Measurements from ENCODE around the gene SIRT1.
A peak's percentile ranks its signal among the peaks of the same experiment; 100 is the strongest.

Gene SIRT1

GRCh38 chr10:67841737-67842136 lies 42.7 kb upstream of the SIRT1 start:
- DNase-seq (ENCODE audit: low spot score) = no peak
- TF ChIP-seq, protein P1, sequence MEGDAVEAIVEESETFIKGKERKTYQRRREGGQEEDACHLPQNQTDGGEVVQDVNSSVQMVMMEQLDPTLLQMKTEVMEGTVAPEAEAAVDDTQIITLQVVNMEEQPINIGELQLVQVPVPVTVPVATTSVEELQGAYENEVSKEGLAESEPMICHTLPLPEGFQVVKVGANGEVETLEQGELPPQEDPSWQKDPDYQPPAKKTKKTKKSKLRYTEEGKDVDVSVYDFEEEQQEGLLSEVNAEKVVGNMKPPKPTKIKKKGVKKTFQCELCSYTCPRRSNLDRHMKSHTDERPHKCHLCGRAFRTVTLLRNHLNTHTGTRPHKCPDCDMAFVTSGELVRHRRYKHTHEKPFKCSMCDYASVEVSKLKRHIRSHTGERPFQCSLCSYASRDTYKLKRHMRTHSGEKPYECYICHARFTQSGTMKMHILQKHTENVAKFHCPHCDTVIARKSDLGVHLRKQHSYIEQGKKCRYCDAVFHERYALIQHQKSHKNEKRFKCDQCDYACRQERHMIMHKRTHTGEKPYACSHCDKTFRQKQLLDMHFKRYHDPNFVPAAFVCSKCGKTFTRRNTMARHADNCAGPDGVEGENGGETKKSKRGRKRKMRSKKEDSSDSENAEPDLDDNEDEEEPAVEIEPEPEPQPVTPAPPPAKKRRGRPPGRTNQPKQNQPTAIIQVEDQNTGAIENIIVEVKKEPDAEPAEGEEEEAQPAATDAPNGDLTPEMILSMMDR (IDR thresholded peaks at IDR 0.05; ENCODE audit: extremely low read depth, insufficient read depth, missing control alignments) = no peak
- in situ Hi-C loops (cut with MboI; ENCODE audit: low pct_unique_long_range_greater_than_20kb, low sequenced_read_pairs, unreplicated experiment) = no loop called here

GRCh38 chr10:67843284-67843683 lies 41.2 kb upstream of the SIRT1 start:
- TF ChIP-seq, protein P1 (IDR thresholded peaks at IDR 0.05; ENCODE audit: extremely low read depth, insufficient read depth, missing control alignments) = no peak
- DNase-seq (ENCODE audit: low spot score) = no peak
- in situ Hi-C loops (cut with MboI; ENCODE audit: low pct_unique_long_range_greater_than_20kb, low sequenced_read_pairs, unreplicated experiment) = no loop called here

DNA sequence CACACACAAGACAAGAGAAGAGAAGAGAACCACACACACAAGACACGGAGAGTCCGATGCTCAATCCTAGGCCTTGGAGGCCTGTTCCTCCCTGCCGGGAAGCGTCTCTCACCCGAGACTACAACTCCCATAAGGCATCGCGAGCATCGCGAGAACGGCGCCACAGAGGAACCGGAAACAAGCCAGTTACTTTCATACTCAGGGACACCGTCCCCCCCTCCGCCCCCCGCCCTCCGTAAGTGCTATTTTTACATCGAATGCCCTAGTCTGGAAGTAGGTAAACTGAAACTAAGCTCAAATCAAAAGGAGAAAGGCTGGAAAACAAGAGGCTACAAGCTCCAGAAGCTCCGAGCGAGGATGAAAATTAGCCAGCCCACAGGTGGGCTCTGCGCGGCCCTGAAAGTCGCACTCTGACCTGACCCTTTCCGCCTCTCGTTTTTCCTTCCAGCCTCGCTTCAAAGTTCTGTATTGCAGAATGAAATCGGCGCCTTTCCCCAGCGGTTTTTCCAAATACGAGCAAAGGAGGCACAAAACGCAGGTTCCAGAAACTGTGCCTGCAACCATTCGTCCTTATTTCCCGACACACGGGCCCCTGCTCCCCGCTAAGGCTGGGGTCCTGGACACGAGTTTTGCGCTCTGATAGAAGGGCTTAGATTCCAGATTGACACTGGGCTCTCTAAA lies 35.0 kb upstream of the SIRT1 start:
- TF ChIP-seq, protein P1 (IDR thresholded peaks at IDR 0.05; ENCODE audit: extremely low read depth, insufficient read depth, missing control alignments) = peak; percentile 5
- peak; percentile 87 for DNase-seq (ENCODE audit: low spot score)
- in situ Hi-C loops (cut with MboI; ENCODE audit: low pct_unique_long_range_greater_than_20kb, low sequenced_read_pairs, unreplicated experiment) = loop anchor here (10.0 to 25.0 kb wide), 2 partner anchors 305 to 463 kb away; no protein-coding TSS in a partner anchor

- DNase-seq (ENCODE audit: low spot score) = no peak
- TF ChIP-seq, protein P1 (IDR thresholded peaks at IDR 0.05; ENCODE audit: extremely low read depth, insufficient read depth, missing control alignments) = no peak
- in situ Hi-C loops (cut with MboI; ENCODE audit: low pct_unique_long_range_greater_than_20kb, low sequenced_read_pairs, unreplicated experiment) = loop anchor here (10.0 to 25.0 kb wide), 2 partner anchors 304 to 461 kb away; no protein-coding TSS in a partner anchor
Measured at GRCh38 chr10:67851186-67851585, 33.3 kb upstream of the SIRT1 start.

GRCh38 chr10:67852761-67853160 lies 31.7 kb upstream of the SIRT1 start:
- in situ Hi-C loops (cut with MboI; ENCODE audit: low pct_unique_long_range_greater_than_20kb, low sequenced_read_pairs, unreplicated experiment) = loop anchor here (10.0 to 25.0 kb wide), 2 partner anchors 302 to 460 kb away; no protein-coding TSS in a partner anchor
- TF ChIP-seq, protein P1 (IDR thresholded peaks at IDR 0.05; ENCODE audit: extremely low read depth, insufficient read depth, missing control alignments) = no peak
- no peak for DNase-seq (ENCODE audit: low spot score)

- no peak for DNase-seq (ENCODE audit: low spot score)
- in situ Hi-C loops (cut with MboI; ENCODE audit: low pct_unique_long_range_greater_than_20kb, low sequenced_read_pairs, unreplicated experiment) = loop anchor here (10.0 to 25.0 kb wide), 2 partner anchors 301 to 459 kb away; no protein-coding TSS in a partner anchor
- TF ChIP-seq, protein P1 (IDR thresholded peaks at IDR 0.05; ENCODE audit: extremely low read depth, insufficient read depth, missing control alignments) = no peak
Measured at GRCh38 chr10:67853512-67853911, 30.9 kb upstream of the SIRT1 start.
